ENCODE data around the gene FAM174B.

FAM174B gene

GRCh38 chr15:92583096-92584034 lies 72.2 kb downstream of the FAM174B start:
- Mint-ChIP-seq H3K9me3 (no peaks in the 10 kb centered on the region), H3K4me1 (ENCODE audit: low read depth in 2 of 2) (no peaks in the 10 kb centered on the region), H3K4me3 (no peak overlapping the region), H3K27me3 (peaks cover 66 to 81% of the 10 kb centered on the region in 2 donors), H3K36me3 (ENCODE audit: insufficient read depth) (peaks cover 3% of the 10 kb centered on the region), H3K27ac (peak overlapping the region in 1 of 2 donors; percentile 46)
- DNase-seq (no peak), ATAC-seq (replicated peaks) (no peak)

DNA sequence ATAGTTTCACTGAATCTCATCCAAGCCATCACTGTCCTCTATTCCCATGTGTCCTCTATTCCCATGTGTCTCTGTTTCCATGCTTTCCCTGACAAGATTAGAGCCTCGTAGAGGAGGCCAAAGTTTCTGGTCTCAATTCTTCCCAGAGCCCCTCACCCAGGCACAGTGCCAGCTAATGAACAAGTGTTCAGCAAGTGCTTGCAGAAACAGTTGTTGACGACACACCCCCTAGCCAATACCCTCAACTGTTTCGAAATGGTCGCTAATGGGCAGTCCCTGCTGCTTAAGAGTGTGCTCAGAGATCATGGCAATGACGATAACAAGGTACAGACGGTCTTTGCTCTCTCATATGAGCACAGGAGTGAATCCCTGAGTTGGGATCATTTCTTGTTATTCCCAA lies 73.4 kb downstream of the FAM174B start:
- peaks cover 73 to 81% of the 10 kb centered on the region in 2 donors for H3K27me3 Mint-ChIP-seq
- no peaks in the 10 kb centered on the region for H3K9me3 Mint-ChIP-seq
- H3K4me3 Mint-ChIP-seq, result no peak overlapping the region
- H3K4me1 Mint-ChIP-seq (ENCODE audit: low read depth in 2 of 2), result no peaks in the 10 kb centered on the region
- H3K27ac Mint-ChIP-seq, result no peak overlapping the region
- peaks cover 3% of the 10 kb centered on the region for H3K36me3 Mint-ChIP-seq (ENCODE audit: insufficient read depth)
- ATAC-seq (replicated peaks) (no peak), DNase-seq (no peak)

DNA sequence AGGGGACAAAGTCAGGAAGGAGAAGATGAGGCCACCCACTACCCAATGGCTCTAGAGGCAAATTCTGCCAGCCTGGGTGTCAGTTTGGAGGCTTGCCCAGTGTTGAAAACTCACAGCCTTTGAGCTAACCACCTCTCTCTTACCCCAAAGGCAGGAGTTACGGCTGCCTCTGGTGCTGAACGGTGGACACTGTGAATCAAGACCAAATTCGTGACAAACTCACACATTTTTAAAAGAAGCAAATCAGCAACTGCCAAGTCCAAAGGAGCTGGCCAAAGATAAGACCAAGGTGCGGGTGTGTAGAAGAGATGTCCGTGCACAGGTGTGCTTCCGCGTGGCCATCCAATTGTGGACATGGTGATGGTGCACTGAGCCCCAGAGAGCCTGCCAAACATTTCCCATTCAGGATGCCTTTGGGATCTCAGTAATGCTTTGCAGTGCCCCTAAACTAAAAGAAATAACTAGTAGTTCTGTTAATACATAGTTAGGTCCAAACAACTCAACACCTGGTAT lies 74.6 kb downstream of the FAM174B start:
- Mint-ChIP-seq H3K36me3 (ENCODE audit: insufficient read depth) (peaks cover 3% of the 10 kb centered on the region), H3K4me1 (ENCODE audit: low read depth in 2 of 2) (no peaks in the 10 kb centered on the region), H3K9me3 (no peaks in the 10 kb centered on the region), H3K27me3 (peaks cover 64 to 75% of the 10 kb centered on the region in 2 donors), H3K27ac (no peak overlapping the region), H3K4me3 (no peak overlapping the region)
- DNase-seq, result no peak
- no peak for ATAC-seq (replicated peaks)

DNA sequence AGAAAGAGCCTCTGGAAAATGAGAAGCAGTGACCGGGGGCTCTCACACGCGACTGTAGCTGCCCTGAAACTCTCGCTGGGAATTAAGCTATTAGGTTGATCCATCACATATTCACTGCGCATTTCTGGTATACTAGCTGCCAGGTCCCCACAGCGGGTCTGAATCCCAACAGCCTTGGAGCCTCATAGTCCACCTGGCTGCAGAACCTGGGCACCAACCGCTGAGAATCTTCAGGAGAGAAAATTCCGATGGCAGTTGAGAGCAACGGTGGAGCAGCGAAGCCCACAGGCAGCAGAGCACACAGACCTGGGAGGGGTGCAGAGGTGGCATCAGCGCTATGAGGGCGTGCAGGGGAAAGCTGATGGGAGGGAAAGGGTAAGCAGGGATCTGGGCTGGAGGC lies 75.1 kb downstream of the FAM174B start:
- no peak for ATAC-seq (replicated peaks)
- H3K27me3 Mint-ChIP-seq, result peaks cover 60 to 73% of the 10 kb centered on the region in 2 donors
- no peak overlapping the region for H3K4me3 Mint-ChIP-seq
- H3K27ac Mint-ChIP-seq, result no peak overlapping the region
- no peak for DNase-seq
- no peaks in the 10 kb centered on the region for H3K9me3 Mint-ChIP-seq
- H3K36me3 Mint-ChIP-seq (ENCODE audit: insufficient read depth), result peaks cover 1% of the 10 kb centered on the region
- no peaks in the 10 kb centered on the region for H3K4me1 Mint-ChIP-seq (ENCODE audit: low read depth in 2 of 2)

DNA sequence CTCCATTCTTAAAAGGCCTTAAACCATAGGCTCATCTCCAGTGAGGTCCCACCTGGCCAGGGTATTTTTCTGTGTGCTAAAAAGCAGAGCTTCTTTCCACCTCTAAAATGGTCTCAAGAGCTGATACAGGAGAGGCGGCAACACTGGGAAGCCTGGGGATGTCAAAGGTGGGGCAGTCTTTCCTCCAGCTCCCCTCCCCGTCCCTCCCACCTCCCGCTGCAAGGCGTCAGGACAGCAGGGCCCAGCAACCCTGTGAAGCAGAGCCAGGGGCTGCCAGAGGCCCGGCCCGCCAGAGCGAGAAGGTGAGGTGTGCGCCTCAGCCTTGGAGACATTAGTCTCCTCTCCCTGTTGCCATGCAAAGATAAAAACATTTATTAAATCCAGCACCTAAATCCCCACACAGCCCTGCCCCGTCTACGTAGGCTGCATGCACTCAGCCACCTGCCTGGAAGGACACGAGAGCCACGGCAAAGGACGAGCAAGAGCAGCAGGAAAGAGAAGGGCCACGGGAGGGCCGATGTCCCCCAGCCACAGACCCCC lies 75.6 kb downstream of the FAM174B start:
- no peak overlapping the region for H3K4me3 Mint-ChIP-seq
- H3K27me3 Mint-ChIP-seq, result peaks cover 55 to 73% of the 10 kb centered on the region in 2 donors
- ATAC-seq (replicated peaks) (no peak), DNase-seq (no peak)
- H3K27ac Mint-ChIP-seq, result no peak overlapping the region
- H3K4me1 Mint-ChIP-seq (ENCODE audit: low read depth in 2 of 2), result no peaks in the 10 kb centered on the region
- no peaks in the 10 kb centered on the region for H3K9me3 Mint-ChIP-seq
- H3K36me3 Mint-ChIP-seq (ENCODE audit: insufficient read depth), result no peaks in the 10 kb centered on the region

DNA sequence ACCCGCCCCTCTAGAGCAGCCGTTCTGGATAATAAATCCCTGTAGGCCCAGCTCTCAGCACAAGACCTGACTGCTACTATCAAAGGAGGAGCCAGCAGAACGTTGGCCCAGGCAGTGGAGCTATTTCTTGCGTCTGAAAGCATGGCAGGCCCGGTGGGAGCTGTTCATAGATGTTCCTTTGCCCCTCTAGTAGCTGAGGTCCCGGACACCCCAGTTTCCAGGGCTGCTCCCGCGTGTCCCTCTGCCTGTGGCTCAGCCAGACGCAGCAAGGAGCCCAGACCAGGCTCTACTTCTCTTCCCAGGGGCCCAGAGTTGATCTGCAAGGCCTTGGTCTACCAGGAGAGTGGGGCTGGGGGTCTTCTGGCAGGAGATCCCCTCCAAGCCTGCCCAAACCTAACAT lies 76.1 kb downstream of the FAM174B start:
- peaks cover 52 to 73% of the 10 kb centered on the region in 2 donors for H3K27me3 Mint-ChIP-seq
- DNase-seq (no peak), ATAC-seq (replicated peaks) (no peak)
- no peak overlapping the region for H3K4me3 Mint-ChIP-seq
- no peak overlapping the region for H3K27ac Mint-ChIP-seq
- H3K9me3 Mint-ChIP-seq, result no peaks in the 10 kb centered on the region
- no peaks in the 10 kb centered on the region for H3K4me1 Mint-ChIP-seq (ENCODE audit: low read depth in 2 of 2)
- H3K36me3 Mint-ChIP-seq (ENCODE audit: insufficient read depth), result no peaks in the 10 kb centered on the region

GRCh38 chr15:92578096-92578835 lies 77.3 kb downstream of the FAM174B start:
- no peak overlapping the region for H3K4me3 Mint-ChIP-seq
- no peaks in the 10 kb centered on the region for H3K4me1 Mint-ChIP-seq (ENCODE audit: low read depth in 2 of 2)
- H3K36me3 Mint-ChIP-seq (ENCODE audit: insufficient read depth), result no peaks in the 10 kb centered on the region
- peaks cover 49 to 73% of the 10 kb centered on the region in 2 donors for H3K27me3 Mint-ChIP-seq
- no peak overlapping the region for H3K27ac Mint-ChIP-seq
- no peak for DNase-seq
- no peak for ATAC-seq (replicated peaks)
- H3K9me3 Mint-ChIP-seq, result no peaks in the 10 kb centered on the region

- Mint-ChIP-seq H3K36me3 (ENCODE audit: insufficient read depth) (no peaks in the 10 kb centered on the region), H3K4me1 (ENCODE audit: low read depth in 2 of 2) (no peaks in the 10 kb centered on the region), H3K27me3 (peaks cover 44 to 76% of the 10 kb centered on the region in 2 donors), H3K27ac (no peak overlapping the region), H3K4me3 (no peak overlapping the region), H3K9me3 (no peaks in the 10 kb centered on the region)
- ATAC-seq (replicated peaks) (no peak), DNase-seq (no peak)
Measured at GRCh38 chr15:92576597-92577200, 78.9 kb downstream of the FAM174B start.

- ATAC-seq (replicated peaks) (no peak), DNase-seq (no peak)
- Mint-ChIP-seq H3K4me3 (no peak overlapping the region), H3K27me3 (peaks cover 50 to 86% of the 10 kb centered on the region in 2 donors), H3K9me3 (no peaks in the 10 kb centered on the region), H3K4me1 (ENCODE audit: low read depth in 2 of 2) (no peaks in the 10 kb centered on the region), H3K36me3 (ENCODE audit: insufficient read depth) (no peaks in the 10 kb centered on the region), H3K27ac (no peak overlapping the region)
Measured at GRCh38 chr15:92574566-92574965, 81.0 kb downstream of the FAM174B start.

DNA sequence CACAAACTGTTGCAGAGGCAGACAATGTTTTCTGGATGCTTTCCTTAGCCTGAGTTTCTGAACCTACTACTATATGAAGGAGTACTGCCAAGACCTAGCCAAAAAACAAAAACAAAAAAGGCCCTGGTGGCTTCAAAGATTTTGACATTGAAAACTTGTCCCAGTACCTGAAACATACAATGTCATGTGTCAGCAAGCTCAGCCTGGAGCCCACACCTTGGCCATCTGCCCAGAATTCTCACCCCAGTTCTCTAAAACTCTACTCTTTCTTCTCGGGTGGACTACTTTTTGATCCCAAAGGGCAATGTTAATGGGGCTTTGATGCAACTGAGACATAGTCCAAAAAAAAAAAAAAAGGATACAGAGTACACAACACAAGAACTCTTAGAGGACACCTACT lies 81.4 kb downstream of the FAM174B start:
- ATAC-seq (replicated peaks) (no peak), DNase-seq (no peak)
- H3K4me3 Mint-ChIP-seq, result no peak overlapping the region
- no peaks in the 10 kb centered on the region for H3K4me1 Mint-ChIP-seq (ENCODE audit: low read depth in 2 of 2)
- no peaks in the 10 kb centered on the region for H3K9me3 Mint-ChIP-seq
- no peak overlapping the region for H3K27ac Mint-ChIP-seq
- H3K27me3 Mint-ChIP-seq, result peaks cover 48 to 82% of the 10 kb centered on the region in 2 donors
- no peaks in the 10 kb centered on the region for H3K36me3 Mint-ChIP-seq (ENCODE audit: insufficient read depth)

DNA sequence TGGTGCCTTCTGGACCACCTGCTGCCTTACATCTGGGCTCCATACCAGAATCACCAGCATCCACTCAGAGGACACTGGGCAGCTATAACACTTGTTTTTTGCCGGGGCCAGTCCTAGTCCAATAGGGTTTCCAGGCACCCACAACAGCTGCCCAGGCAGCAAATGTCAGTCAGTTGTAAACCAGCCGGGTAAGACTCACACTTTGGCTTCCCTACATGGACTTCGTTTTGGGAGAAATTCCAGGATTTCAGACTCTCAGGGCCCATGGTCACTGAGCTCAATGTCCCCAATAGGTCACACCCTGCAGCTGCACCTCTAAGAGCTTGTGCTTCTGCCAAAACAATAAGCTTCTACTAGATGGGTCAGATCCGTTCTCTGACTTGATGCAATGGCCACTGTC lies 83.8 kb downstream of the FAM174B start:
- Mint-ChIP-seq H3K4me1 (ENCODE audit: low read depth in 2 of 2) (no peaks in the 10 kb centered on the region), H3K9me3 (no peaks in the 10 kb centered on the region), H3K36me3 (ENCODE audit: insufficient read depth) (no peaks in the 10 kb centered on the region), H3K4me3 (no peak overlapping the region), H3K27ac (no peak overlapping the region), H3K27me3 (peaks cover 40 to 72% of the 10 kb centered on the region in 2 donors)
- ATAC-seq (replicated peaks) (no peak), DNase-seq (no peak)

- ATAC-seq (replicated peaks), result no peak
- Mint-ChIP-seq H3K27ac (no peak overlapping the region), H3K27me3 (peaks cover 42 to 79% of the 10 kb centered on the region in 2 donors), H3K4me3 (no peak overlapping the region), H3K9me3 (no peaks in the 10 kb centered on the region), H3K36me3 (ENCODE audit: insufficient read depth) (no peaks in the 10 kb centered on the region), H3K4me1 (ENCODE audit: low read depth in 2 of 2) (no peaks in the 10 kb centered on the region)
- no peak for DNase-seq
Measured at GRCh38 chr15:92570391-92570790, 85.2 kb downstream of the FAM174B start.

GRCh38 chr15:92569778-92570177 lies 85.8 kb downstream of the FAM174B start:
- no peaks in the 10 kb centered on the region for H3K4me1 Mint-ChIP-seq (ENCODE audit: low read depth in 2 of 2)
- H3K36me3 Mint-ChIP-seq (ENCODE audit: insufficient read depth), result no peaks in the 10 kb centered on the region
- no peaks in the 10 kb centered on the region for H3K9me3 Mint-ChIP-seq
- ATAC-seq (replicated peaks), result no peak
- peaks cover 42 to 74% of the 10 kb centered on the region in 2 donors for H3K27me3 Mint-ChIP-seq
- H3K27ac Mint-ChIP-seq, result no peak overlapping the region
- no peak overlapping the region for H3K4me3 Mint-ChIP-seq
- no peak for DNase-seq
